OCI-LY3 (cell line): Measurements from ENCODE around the gene GRID1.
"Not testable (repeated sequence)": the region's sequence is repeated elsewhere in the genome, so short reads cannot be mapped to it uniquely, and the experiment has no call there.

ENCODE experiments used
- H2AFZ ChIP-seq: fragments of 200-600, 300-600 bp; shearing (Covaris generic); 2 replicates; pipeline ENCODE4 v1.6.0; 2014; ENCODE audit warnings: antibody characterized with exemption, low read depth, low read length
- H3K27ac ChIP-seq: fragments of 200-600, 300-600 bp; sonication (generic); 2 replicates; pipeline ENCODE4 v1.5.1; 2014; ENCODE audit warnings: mild to moderate bottlenecking, low read length, moderate library complexity, mixed read lengths
- H3K27me3 ChIP-seq: fragments of 200-600, 300-600 bp; sonication (generic); 2 replicates; pipeline ENCODE4 v1.6.1; 2014; ENCODE audit warnings: low read depth, low read length, mixed read lengths
- H3K36me3 ChIP-seq: fragments of 200-600, 300-600 bp; sonication (generic); replicated peaks from 2 replicates; pipeline ENCODE3; 2014; ENCODE audit warnings: low read depth, low read length, mixed read lengths
- H3K4me1 ChIP-seq: fragments of 300-600, 200-600 bp; sonication (generic); 2 replicates; pipeline ENCODE4 v1.6.1; 2014; ENCODE audit warnings: low read length, mixed read lengths
- H3K4me2 ChIP-seq: fragments of 200-600, 300-600 bp; sonication (generic); 2 replicates; pipeline ENCODE4 v1.6.1; 2014; ENCODE audit warnings: low read length, mixed read lengths
- H3K4me3 ChIP-seq: fragments of 300-600, 200-600 bp; sonication (generic); 2 replicates; pipeline ENCODE4 v1.5.1; 2014; ENCODE audit warnings: antibody characterized with exemption, mild to moderate bottlenecking, low read length, moderate library complexity
- H3K79me2 ChIP-seq: fragments of 300-600, 200-600 bp; shearing (Covaris generic); 2 replicates; pipeline ENCODE4 v1.6.1; 2014; ENCODE audit warnings: mild to moderate bottlenecking, low read length, mixed read lengths
- H3K9ac ChIP-seq: fragments of 300-600, 200-600 bp; shearing (Covaris generic); 2 replicates; pipeline ENCODE4 v1.6.0; 2014; ENCODE audit warnings: mild to moderate bottlenecking, low read length, moderate library complexity
- H3K9me3 ChIP-seq: fragments of 200-600, 300-600 bp; shearing (Covaris generic); 2 replicates; pipeline ENCODE4 v1.6.1; 2014; ENCODE audit warnings: low read length, mixed read lengths; ENCODE audit not compliant: insufficient read depth
- H4K20me1 ChIP-seq: fragments of 200-600, 300-600 bp; sonication (generic); 2 replicates; pipeline ENCODE4 v1.6.1; 2016; ENCODE audit warnings: low read length, mixed read lengths; ENCODE audit not compliant: insufficient read depth
- CTCF ChIP-seq: fragments of 200-600, 300-600 bp; sonication (generic); IDR thresholded peaks from 2 replicates; pipeline ENCODE4 v1.5.1; 2014; ENCODE audit warnings: antibody characterized with exemption, low read length, low read depth
- EZH2phosphoT487 ChIP-seq: fragments of 200-600 bp; shearing (Covaris generic); IDR thresholded peaks from 2 replicates; pipeline ENCODE4 v1.6.1; 2018; ENCODE audit warnings: antibody characterized with exemption, mixed run types, low read depth

Gene GRID1

DNA sequence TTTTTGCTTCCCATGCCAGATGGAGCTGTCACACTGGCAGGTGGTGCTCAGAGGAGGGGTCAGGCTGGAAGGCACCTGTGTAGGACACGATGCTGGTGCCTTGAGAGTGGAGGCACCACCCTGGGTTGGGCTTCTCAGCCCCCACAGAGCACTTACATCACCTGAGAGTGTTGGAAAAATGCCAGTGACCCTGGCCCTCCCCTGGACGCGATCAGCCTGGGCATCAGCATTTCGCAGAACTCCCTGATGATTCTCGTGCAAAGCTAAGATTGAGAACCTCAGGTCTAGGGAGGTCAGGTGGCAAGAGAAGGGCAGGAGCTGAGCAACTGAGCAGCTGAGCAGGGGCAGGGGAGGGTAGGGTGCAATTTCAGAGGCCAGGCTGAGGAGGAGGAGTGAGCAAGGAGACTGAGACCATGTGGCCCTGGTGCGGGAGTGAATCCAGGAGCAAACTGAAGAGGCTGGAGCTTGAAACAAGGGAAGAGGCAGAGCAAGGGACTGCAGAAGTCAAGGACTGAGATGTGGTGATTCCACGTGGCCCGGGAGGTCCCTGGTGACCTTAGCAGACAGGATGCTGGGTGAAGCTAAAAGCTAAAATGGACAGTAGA, 24.7 kb upstream of the GRID1 start:
- Histone ChIP-seq H3K36me3 (no peaks in the 10 kb centered on the region), H3K4me2 (peak overlapping the region; percentile 87), H2AFZ (peak overlapping the region; percentile 33; the same call in 1 of the 2 replicates), H4K20me1 (no peaks in the 10 kb centered on the region), H3K27me3 (no peaks in the 10 kb centered on the region; the same call in 1 of the 2 replicates), H3K79me2 (no peaks in the 10 kb centered on the region), H3K4me1 (peaks cover 42% of the 10 kb centered on the region), H3K9me3 (no peaks in the 10 kb centered on the region), H3K27ac (peak overlapping the region; percentile 16; the same call in 1 of the 2 replicates), H3K4me3 (peak overlapping the region; percentile 75), H3K9ac (peak overlapping the region; percentile 35; the same call in 1 of the 2 replicates)
- TF ChIP-seq EZH2phosphoT487 (no peak), CTCF (no peak)

- no peaks in the 10 kb centered on the region for H4K20me1 ChIP-seq
- peaks cover 42% of the 10 kb centered on the region for H3K4me1 ChIP-seq
- H2AFZ ChIP-seq: no peak overlapping the region
- H3K36me3 ChIP-seq: no peaks in the 10 kb centered on the region
- H3K27ac ChIP-seq: no peak overlapping the region
- no peak overlapping the region for H3K4me3 ChIP-seq
- H3K9ac ChIP-seq: no peak overlapping the region
- H3K79me2 ChIP-seq: no peaks in the 10 kb centered on the region
- no peaks in the 10 kb centered on the region; the same call in 1 of the 2 replicates for H3K27me3 ChIP-seq
- no peaks in the 10 kb centered on the region for H3K9me3 ChIP-seq
- peak overlapping the region; percentile 87; the same call in 1 of the 2 replicates for H3K4me2 ChIP-seq
- TF ChIP-seq EZH2phosphoT487 (no peak), CTCF (no peak)
Observed at GRCh38 chr10:86390337-86391120, 23.9 kb upstream of the GRID1 start.

GRCh38 chr10:86389441-86390193, 23.0 kb upstream of the GRID1 start:
- no peak overlapping the region for H3K9ac ChIP-seq
- H3K36me3 ChIP-seq: no peaks in the 10 kb centered on the region
- no peak overlapping the region for H3K4me2 ChIP-seq
- no peak overlapping the region for H3K4me3 ChIP-seq
- no peak overlapping the region for H2AFZ ChIP-seq
- no peaks in the 10 kb centered on the region; the same call in 1 of the 2 replicates for H3K27me3 ChIP-seq
- no peaks in the 10 kb centered on the region for H3K79me2 ChIP-seq
- H4K20me1 ChIP-seq: no peaks in the 10 kb centered on the region
- no peak overlapping the region for H3K27ac ChIP-seq
- H3K9me3 ChIP-seq: no peaks in the 10 kb centered on the region
- H3K4me1 ChIP-seq: peaks cover 47% of the 10 kb centered on the region
- TF ChIP-seq CTCF (no peak), EZH2phosphoT487 (no peak)

- not testable (repeated sequence) for H3K79me2 ChIP-seq, H3K36me3 ChIP-seq, H4K20me1 ChIP-seq, H3K27ac ChIP-seq, H3K27me3 ChIP-seq, H2AFZ ChIP-seq, H3K9me3 ChIP-seq, H3K9ac ChIP-seq, H3K4me2 ChIP-seq, H3K4me3 ChIP-seq
- H3K4me1 ChIP-seq: peaks cover 45% of the 10 kb centered on the region
Observed at GRCh38 chr10:86389109-86389440, 22.5 kb upstream of the GRID1 start.
